ENCODE data around the gene SLFN12.
A peak's percentile ranks its signal among the peaks of the same experiment; 100 is the strongest.
"Not testable (repeated sequence)": the region's sequence is repeated elsewhere in the genome, so short reads cannot be mapped to it uniquely, and the experiment has no call there.

The SLFN12 gene

GRCh38 chr17:35407531-35407930 is 24.8 kb downstream of the SLFN12 start:
- Histone ChIP-seq H3K36me3 (ENCODE audit: control insufficient read depth, insufficient read depth, low read length, severe bottlenecking) (peaks cover 35% of the 10 kb centered on the region), H3K27me3 (replicated peaks; ENCODE audit: control insufficient read depth, insufficient read depth, low read length) (no peaks in the 10 kb centered on the region), H3K4me1 (ENCODE audit: control insufficient read depth, insufficient read depth, low read length) (no peaks in the 10 kb centered on the region), H3K4me3 (ENCODE audit: low read length) (no peak overlapping the region), H3K9me3 (ENCODE audit: control insufficient read depth, low read length) (no peaks in the 10 kb centered on the region), H3K9ac (ENCODE audit: low read length) (no peak overlapping the region)
- no peak for DNase-seq (ENCODE audit: low read depth)

GRCh38 chr17:35406568-35406967 is 25.7 kb downstream of the SLFN12 start:
- DNase-seq (ENCODE audit: low read depth): no peak
- Histone ChIP-seq H3K4me1 (ENCODE audit: control insufficient read depth, insufficient read depth, low read length) (no peaks in the 10 kb centered on the region), H3K9ac (ENCODE audit: low read length) (no peak overlapping the region), H3K27me3 (replicated peaks; ENCODE audit: control insufficient read depth, insufficient read depth, low read length) (no peaks in the 10 kb centered on the region), H3K9me3 (ENCODE audit: control insufficient read depth, low read length) (no peaks in the 10 kb centered on the region), H3K4me3 (ENCODE audit: low read length) (no peak overlapping the region), H3K36me3 (ENCODE audit: control insufficient read depth, insufficient read depth, low read length, severe bottlenecking) (peaks cover 28% of the 10 kb centered on the region)

DNA sequence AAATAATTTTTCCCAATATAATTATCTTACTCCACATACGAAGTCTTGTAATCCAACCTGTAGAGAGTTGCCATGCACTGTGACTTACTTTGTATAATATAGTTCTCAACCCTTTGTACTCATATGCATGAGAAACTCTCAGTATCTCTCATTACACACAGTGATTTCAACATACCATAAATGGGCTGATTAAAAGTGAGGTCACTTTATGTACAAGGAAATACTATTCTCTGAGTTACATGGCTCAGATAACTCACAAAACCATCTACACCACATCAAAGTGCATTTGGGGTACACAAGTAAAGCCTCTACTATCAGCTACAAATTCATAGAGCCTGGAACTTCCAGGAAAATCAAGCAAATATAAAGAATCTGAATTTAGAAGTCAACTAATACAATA is 27.9 kb downstream of the SLFN12 start:
- H3K36me3 ChIP-seq (ENCODE audit: control insufficient read depth, insufficient read depth, low read length, severe bottlenecking): peaks cover 7% of the 10 kb centered on the region
- H3K27me3 ChIP-seq (replicated peaks; ENCODE audit: control insufficient read depth, insufficient read depth, low read length): no peaks in the 10 kb centered on the region
- H3K9me3 ChIP-seq (ENCODE audit: control insufficient read depth, low read length): no peaks in the 10 kb centered on the region
- no peak overlapping the region for H3K4me3 ChIP-seq (ENCODE audit: low read length)
- DNase-seq (ENCODE audit: low read depth): no peak
- H3K9ac ChIP-seq (ENCODE audit: low read length): no peak overlapping the region
- H3K4me1 ChIP-seq (ENCODE audit: control insufficient read depth, insufficient read depth, low read length): no peaks in the 10 kb centered on the region

- H3K36me3 ChIP-seq (ENCODE audit: control insufficient read depth, insufficient read depth, low read length, severe bottlenecking); H3K9ac ChIP-seq (ENCODE audit: low read length): not testable (repeated sequence)
Observed at GRCh38 chr17:35393783-35394182, 38.5 kb downstream of the SLFN12 start.

GRCh38 chr17:35390663-35391062 is 41.6 kb downstream of the SLFN12 start:
- no peaks in the 10 kb centered on the region for H3K36me3 ChIP-seq (ENCODE audit: control insufficient read depth, insufficient read depth, low read length, severe bottlenecking)
- DNase-seq (ENCODE audit: low read depth): peak; percentile 3
- H3K9me3 ChIP-seq (ENCODE audit: control insufficient read depth, low read length): no peaks in the 10 kb centered on the region
- no peak overlapping the region for H3K9ac ChIP-seq (ENCODE audit: low read length)
- no peak overlapping the region for H3K4me3 ChIP-seq (ENCODE audit: low read length)
- H3K4me1 ChIP-seq (ENCODE audit: control insufficient read depth, insufficient read depth, low read length): peaks cover 6% of the 10 kb centered on the region
- no peaks in the 10 kb centered on the region for H3K27me3 ChIP-seq (replicated peaks; ENCODE audit: control insufficient read depth, insufficient read depth, low read length)

More at GRCh38 chr17:35393783-35394182, 38.5 kb downstream of the SLFN12 start:
- H3K9me3 ChIP-seq (ENCODE audit: control insufficient read depth, low read length); H3K4me3 ChIP-seq (ENCODE audit: low read length); H3K27me3 ChIP-seq (replicated peaks; ENCODE audit: control insufficient read depth, insufficient read depth, low read length); DNase-seq (ENCODE audit: low read depth); H3K4me1 ChIP-seq (ENCODE audit: control insufficient read depth, insufficient read depth, low read length): not testable (repeated sequence)

DNA sequence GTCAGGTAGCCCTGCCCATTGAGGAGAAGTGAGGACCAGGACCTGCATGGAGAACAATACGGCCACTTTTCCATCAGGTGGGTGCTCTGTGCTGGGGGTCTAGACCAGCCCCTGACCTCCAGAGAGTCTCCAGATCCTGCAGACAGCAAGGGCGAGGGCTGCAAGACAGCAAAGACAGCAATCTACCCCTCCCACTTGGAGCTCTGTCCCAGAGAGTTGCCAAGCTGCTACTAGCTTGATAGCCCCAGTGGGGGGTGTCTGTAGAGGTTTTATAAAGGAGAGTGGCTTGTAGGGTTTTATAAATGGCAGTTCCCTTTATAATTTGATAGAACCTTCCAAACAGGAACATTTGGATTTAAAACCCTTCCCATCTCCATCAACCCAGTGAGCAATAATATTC is 42.1 kb downstream of the SLFN12 start:
- no peaks in the 10 kb centered on the region for H3K36me3 ChIP-seq (ENCODE audit: control insufficient read depth, insufficient read depth, low read length, severe bottlenecking)
- H3K4me1 ChIP-seq (ENCODE audit: control insufficient read depth, insufficient read depth, low read length): peaks cover 6% of the 10 kb centered on the region
- H3K4me3 ChIP-seq (ENCODE audit: low read length): no peak overlapping the region
- H3K27me3 ChIP-seq (replicated peaks; ENCODE audit: control insufficient read depth, insufficient read depth, low read length): no peaks in the 10 kb centered on the region
- no peaks in the 10 kb centered on the region for H3K9me3 ChIP-seq (ENCODE audit: control insufficient read depth, low read length)
- H3K9ac ChIP-seq (ENCODE audit: low read length): no peak overlapping the region
- DNase-seq (ENCODE audit: low read depth): no peak

GRCh38 chr17:35387496-35387895 is 44.8 kb downstream of the SLFN12 start:
- DNase-seq (ENCODE audit: low read depth): no peak
- no peaks in the 10 kb centered on the region for H3K9me3 ChIP-seq (ENCODE audit: control insufficient read depth, low read length)
- peaks cover 6% of the 10 kb centered on the region for H3K4me1 ChIP-seq (ENCODE audit: control insufficient read depth, insufficient read depth, low read length)
- no peaks in the 10 kb centered on the region for H3K36me3 ChIP-seq (ENCODE audit: control insufficient read depth, insufficient read depth, low read length, severe bottlenecking)
- H3K4me3 ChIP-seq (ENCODE audit: low read length): no peak overlapping the region
- H3K27me3 ChIP-seq (replicated peaks; ENCODE audit: control insufficient read depth, insufficient read depth, low read length): no peaks in the 10 kb centered on the region
- no peak overlapping the region for H3K9ac ChIP-seq (ENCODE audit: low read length)

- H3K4me1 ChIP-seq (ENCODE audit: control insufficient read depth, insufficient read depth, low read length): peaks cover 22% of the 10 kb centered on the region
- no peak for DNase-seq (ENCODE audit: low read depth)
- no peak overlapping the region for H3K9ac ChIP-seq (ENCODE audit: low read length)
- H3K36me3 ChIP-seq (ENCODE audit: control insufficient read depth, insufficient read depth, low read length, severe bottlenecking): no peaks in the 10 kb centered on the region
- no peak overlapping the region for H3K4me3 ChIP-seq (ENCODE audit: low read length)
- no peaks in the 10 kb centered on the region for H3K27me3 ChIP-seq (replicated peaks; ENCODE audit: control insufficient read depth, insufficient read depth, low read length)
- no peaks in the 10 kb centered on the region for H3K9me3 ChIP-seq (ENCODE audit: control insufficient read depth, low read length)
Observed at GRCh38 chr17:35377706-35378105, 54.6 kb downstream of the SLFN12 start.

GRCh38 chr17:35377068-35377467 is 55.2 kb downstream of the SLFN12 start:
- Histone ChIP-seq H3K9me3 (ENCODE audit: control insufficient read depth, low read length) (no peaks in the 10 kb centered on the region), H3K9ac (ENCODE audit: low read length) (no peak overlapping the region), H3K4me1 (ENCODE audit: control insufficient read depth, insufficient read depth, low read length) (peaks cover 22% of the 10 kb centered on the region), H3K4me3 (ENCODE audit: low read length) (no peak overlapping the region), H3K27me3 (replicated peaks; ENCODE audit: control insufficient read depth, insufficient read depth, low read length) (no peaks in the 10 kb centered on the region), H3K36me3 (ENCODE audit: control insufficient read depth, insufficient read depth, low read length, severe bottlenecking) (no peaks in the 10 kb centered on the region)
- no peak for DNase-seq (ENCODE audit: low read depth)

GRCh38 chr17:35376245-35376644 is 56.1 kb downstream of the SLFN12 start:
- Histone ChIP-seq H3K36me3 (ENCODE audit: control insufficient read depth, insufficient read depth, low read length, severe bottlenecking) (no peaks in the 10 kb centered on the region), H3K9me3 (ENCODE audit: control insufficient read depth, low read length) (no peaks in the 10 kb centered on the region), H3K4me3 (ENCODE audit: low read length) (peak overlapping the region; percentile 46), H3K27me3 (replicated peaks; ENCODE audit: control insufficient read depth, insufficient read depth, low read length) (no peaks in the 10 kb centered on the region), H3K4me1 (ENCODE audit: control insufficient read depth, insufficient read depth, low read length) (peaks cover 26% of the 10 kb centered on the region), H3K9ac (ENCODE audit: low read length) (peak overlapping the region; percentile 7)
- DNase-seq (ENCODE audit: low read depth): no peak

GRCh38 chr17:35374766-35375344 is 57.4 kb downstream of the SLFN12 start:
- no peaks in the 10 kb centered on the region for H3K36me3 ChIP-seq (ENCODE audit: control insufficient read depth, insufficient read depth, low read length, severe bottlenecking)
- peak overlapping the region; percentile 94 for H3K4me3 ChIP-seq (ENCODE audit: low read length)
- H3K9me3 ChIP-seq (ENCODE audit: control insufficient read depth, low read length): peaks cover 3% of the 10 kb centered on the region
- H3K9ac ChIP-seq (ENCODE audit: low read length): peak overlapping the region; percentile 95
- no peak for DNase-seq (ENCODE audit: low read depth)
- no peaks in the 10 kb centered on the region for H3K27me3 ChIP-seq (replicated peaks; ENCODE audit: control insufficient read depth, insufficient read depth, low read length)
- H3K4me1 ChIP-seq (ENCODE audit: control insufficient read depth, insufficient read depth, low read length): peaks cover 31% of the 10 kb centered on the region

Data from adipocyte (in vitro differentiated cells).